HG02642 (cell line): Measurements from ENCODE around the gene TUSC2.
"Not testable (repeated sequence)": the region's sequence is repeated elsewhere in the genome, so short reads cannot be mapped to it uniquely, and the experiment has no call there.

Experiments used
- ATAC-seq: cut with Tn5 transposase; IDR thresholded peaks from one replicate; pipeline ENCODE4 v1.9.1; 2021; ENCODE audit warnings: mild to moderate bottlenecking; ENCODE audit not compliant: unreplicated experiment, poor library complexity

Gene TUSC2

GRCh38 chr3:50297384-50297775, 30.6 kb downstream of the TUSC2 start:
- ATAC-seq, result no peak

- ATAC-seq, result no peak
These were observed 31.2 kb downstream of the TUSC2 start for GRCh38 chr3:50296721-50297383.

- ATAC-seq, result no peak
These were observed 32.2 kb downstream of the TUSC2 start for GRCh38 chr3:50295553-50296431.

- ATAC-seq, result no peak
These were observed 33.3 kb downstream of the TUSC2 start for GRCh38 chr3:50294492-50295403.

GRCh38 chr3:50294089-50294488, 33.9 kb downstream of the TUSC2 start:
- ATAC-seq, result no peak

- no peak for ATAC-seq
These were observed 34.8 kb downstream of the TUSC2 start for GRCh38 chr3:50293079-50293801.

GRCh38 chr3:50292159-50293078, 35.6 kb downstream of the TUSC2 start, which contains the start of gene IFRD2:
IFRD2 (minus strand) TSS chr3:50292429; CDS start chr3:50292274, 155 bp downstream.
- ATAC-seq, result peak; percentile 93

- ATAC-seq, result no peak
These were observed 37.8 kb downstream of the TUSC2 start for GRCh38 chr3:50290161-50290641.

- ATAC-seq, result no peak
These were observed 38.9 kb downstream of the TUSC2 start for GRCh38 chr3:50289130-50289529.

- ATAC-seq, result no peak
These were observed 39.5 kb downstream of the TUSC2 start for GRCh38 chr3:50288387-50289007.

GRCh38 chr3:50287262-50287661, 40.8 kb downstream of the TUSC2 start:
- no peak for ATAC-seq

- no peak for ATAC-seq
These were observed 41.4 kb downstream of the TUSC2 start for GRCh38 chr3:50286322-50287227.

- not testable (repeated sequence) for ATAC-seq
These were observed 43.9 kb downstream of the TUSC2 start for GRCh38 chr3:50284121-50284520.

GRCh38 chr3:50279255-50280016, 48.6 kb downstream of the TUSC2 start:
- ATAC-seq, result no peak

GRCh38 chr3:50278880-50279224, 49.2 kb downstream of the TUSC2 start, which contains the start of gene LSMEM2:
LSMEM2 (plus strand) TSS chr3:50279087; CDS start chr3:50279114, 27 bp downstream.
- ATAC-seq, result no peak

GRCh38 chr3:50278123-50278879, 49.7 kb downstream of the TUSC2 start:
- ATAC-seq, result no peak
